Activated CD8-positive, alpha-beta T cell treated with anti-CD3 and anti-CD28 coated beads, Interleukin-2, amount 10 ng/mL, durations not matched to agents 7 days and 5 days (primary cell): ENCODE measurements around the gene DDX25. TPM values are rescaled to one million over a fixed set of nuclear protein-coding genes. Genes with fewer than 3 reads are reported as not detected.
A peak's percentile ranks its signal among the peaks of the same experiment; 100 is the strongest.

ENCODE experiments used
- ATAC-seq: fragments of 150-1000 bp; cut with Tn5 transposase; one replicate; pipeline ENCODE4 v1.10.0; 2021; ENCODE audit warnings: moderate library complexity
- CTCF ChIA-PET: fragments of 350-600 bp; sonication (Branson Sonifier 250); formaldehyde crosslinking; loops from one replicate; lab custom pipeline; 2021; ENCODE audit warnings: antibody characterized with exemption; lab: Charles Lee
- POLR2A ChIA-PET: fragments of 350-600 bp; sonication (Branson Sonifier 250); formaldehyde crosslinking; loops from one replicate; lab custom pipeline; 2021; ENCODE audit warnings: antibody characterized with exemption; lab: Charles Lee
- DNase-seq: peaks from one replicate; pipeline ENCODE4 v3.0.0-alpha.2; 2020
- H3K27ac Mint-ChIP-seq: one replicate; pipeline ENCODE4 v1.8.0; 2021; ENCODE audit warnings: mild to moderate bottlenecking, mixed read lengths
- H3K27me3 Mint-ChIP-seq: one replicate; pipeline ENCODE4 v1.8.0; 2021; ENCODE audit warnings: low read depth, mixed read lengths
- H3K36me3 Mint-ChIP-seq: one replicate; pipeline ENCODE4 v1.8.0; 2021; ENCODE audit warnings: low read depth, mixed read lengths
- H3K4me1 Mint-ChIP-seq: one replicate; pipeline ENCODE4 v1.8.0; 2021; ENCODE audit warnings: low read depth, mixed read lengths
- H3K4me3 Mint-ChIP-seq: one replicate; pipeline ENCODE4 v1.8.0; 2021; ENCODE audit warnings: mild to moderate bottlenecking, mixed read lengths
- H3K9me3 Mint-ChIP-seq: one replicate; pipeline ENCODE4 v1.8.0; 2022; ENCODE audit warnings: mixed read lengths; ENCODE audit not compliant: insufficient read depth
- total RNA-seq, 2 experiments: library from RNA; stranded (reverse); gene quantifications; one replicate each; pipeline ENCODE4 v1.2.3, GENCODE V29; 2021

The DDX25 gene
- total RNA-seq, 2 experiments from 2014 or later = not detected

DNA sequence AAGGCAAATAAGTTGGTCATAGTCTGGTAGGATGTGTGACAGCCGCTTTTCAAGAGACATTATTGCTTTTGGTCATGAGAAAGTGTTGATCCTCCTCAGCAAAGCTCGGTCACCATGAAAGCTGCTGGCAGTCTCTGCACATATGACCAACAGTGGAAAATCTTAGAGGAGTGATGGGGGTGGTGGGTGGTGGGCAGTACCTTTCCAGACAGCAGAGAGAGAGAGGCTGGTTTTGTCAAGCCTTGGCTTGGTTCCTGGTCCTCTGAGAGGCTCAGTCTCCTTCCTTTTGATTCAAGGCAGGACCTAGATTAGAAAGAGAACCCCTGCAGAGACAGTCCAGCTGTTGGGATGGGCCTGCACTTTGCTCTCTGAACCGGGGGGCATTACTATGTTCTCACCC, 21.5 kb downstream of the DDX25 start:
- POLR2A ChIA-PET = no interaction called here
- CTCF ChIA-PET = interaction anchor here (1.2 to 3.7 kb wide), 2 partner anchors 17 to 267 kb away, joined by 5 to 40 read pairs; no protein-coding TSS in a partner anchor
- Mint-ChIP-seq H3K4me1 (no peaks in the 10 kb centered on the region), H3K9me3 (no peaks in the 10 kb centered on the region), H3K27me3 (peaks cover 17% of the 10 kb centered on the region), H3K4me3 (no peak overlapping the region), H3K27ac (no peak overlapping the region), H3K36me3 (no peaks in the 10 kb centered on the region)
- ATAC-seq = no peak
- no peak for DNase-seq

- DNase-seq (no peak), ATAC-seq (no peak)
- no peaks in the 10 kb centered on the region for H3K9me3 Mint-ChIP-seq
- CTCF ChIA-PET = no interaction called here
- H3K4me1 Mint-ChIP-seq = no peaks in the 10 kb centered on the region
- H3K27ac Mint-ChIP-seq = no peak overlapping the region
- no peaks in the 10 kb centered on the region for H3K36me3 Mint-ChIP-seq
- H3K27me3 Mint-ChIP-seq = peaks cover 20% of the 10 kb centered on the region
- H3K4me3 Mint-ChIP-seq = no peak overlapping the region
- POLR2A ChIA-PET = no interaction called here
Observed at GRCh38 chr11:125926682-125927081, 22.4 kb downstream of the DDX25 start.

GRCh38 chr11:125929445-125930075, 25.3 kb downstream of the DDX25 start:
- ChIA-PET CTCF (interaction anchor here (1.2 to 1.4 kb wide), 2 partner anchors 263 to 264 kb away, joined by 3 to 5 read pairs; no protein-coding TSS in a partner anchor), POLR2A (no interaction called here)
- H3K9me3 Mint-ChIP-seq = no peaks in the 10 kb centered on the region
- peaks cover 16% of the 10 kb centered on the region for H3K4me1 Mint-ChIP-seq
- no peak overlapping the region for H3K27ac Mint-ChIP-seq
- ATAC-seq = no peak
- no peak overlapping the region for H3K4me3 Mint-ChIP-seq
- peaks cover 20% of the 10 kb centered on the region for H3K27me3 Mint-ChIP-seq
- no peaks in the 10 kb centered on the region for H3K36me3 Mint-ChIP-seq
- DNase-seq = no peak

GRCh38 chr11:125930076-125930450, 25.8 kb downstream of the DDX25 start:
- no peaks in the 10 kb centered on the region for H3K36me3 Mint-ChIP-seq
- H3K4me1 Mint-ChIP-seq = peaks cover 16% of the 10 kb centered on the region
- POLR2A ChIA-PET = no interaction called here
- no peak overlapping the region for H3K27ac Mint-ChIP-seq
- peaks cover 20% of the 10 kb centered on the region for H3K27me3 Mint-ChIP-seq
- ATAC-seq (no peak), DNase-seq (no peak)
- no peak overlapping the region for H3K4me3 Mint-ChIP-seq
- H3K9me3 Mint-ChIP-seq = no peaks in the 10 kb centered on the region
- CTCF ChIA-PET = interaction anchor here (1.2 to 1.4 kb wide), 2 partner anchors 263 to 264 kb away, joined by 3 to 5 read pairs; no protein-coding TSS in a partner anchor

GRCh38 chr11:125931116-125931515, 26.8 kb downstream of the DDX25 start:
- peaks cover 16% of the 10 kb centered on the region for H3K4me1 Mint-ChIP-seq
- DNase-seq = no peak
- no peaks in the 10 kb centered on the region for H3K36me3 Mint-ChIP-seq
- POLR2A ChIA-PET = no interaction called here
- no peak overlapping the region for H3K27ac Mint-ChIP-seq
- no peak for ATAC-seq
- H3K27me3 Mint-ChIP-seq = peaks cover 22% of the 10 kb centered on the region
- no peak overlapping the region for H3K4me3 Mint-ChIP-seq
- CTCF ChIA-PET = interaction anchor here (1.2 to 1.4 kb wide), 2 partner anchors 262 to 263 kb away, joined by 3 to 5 read pairs; no protein-coding TSS in a partner anchor
- H3K9me3 Mint-ChIP-seq = no peaks in the 10 kb centered on the region

DNA sequence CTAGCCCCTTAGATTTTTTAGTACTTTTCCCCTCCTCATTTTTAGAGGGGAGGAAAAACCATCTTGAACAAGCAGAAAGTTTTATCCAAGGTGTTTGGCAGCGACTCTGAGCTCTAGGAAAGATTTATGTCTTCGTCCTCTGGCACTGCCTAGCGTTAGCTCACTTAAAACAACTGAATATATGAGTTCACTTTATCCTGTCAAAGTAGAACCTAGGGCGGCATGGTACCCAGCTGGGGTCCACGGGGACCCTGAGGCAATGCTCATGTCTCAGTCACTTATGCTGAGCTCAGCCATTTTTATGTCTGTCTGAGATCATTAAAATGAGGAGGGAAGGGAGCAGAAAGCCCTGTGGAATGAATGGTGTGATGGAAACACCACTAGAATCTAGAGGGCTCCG, 27.4 kb downstream of the DDX25 start:
- H3K9me3 Mint-ChIP-seq = no peaks in the 10 kb centered on the region
- H3K4me3 Mint-ChIP-seq = no peak overlapping the region
- DNase-seq = no peak
- peaks cover 16% of the 10 kb centered on the region for H3K4me1 Mint-ChIP-seq
- H3K27me3 Mint-ChIP-seq = peaks cover 20% of the 10 kb centered on the region
- no peaks in the 10 kb centered on the region for H3K36me3 Mint-ChIP-seq
- ChIA-PET CTCF (interaction anchor here (1.4 kb wide), 1 partner anchor 262 kb away, joined by 5 read pairs; no protein-coding TSS in a partner anchor), POLR2A (no interaction called here)
- no peak for ATAC-seq
- H3K27ac Mint-ChIP-seq = no peak overlapping the region

DNA sequence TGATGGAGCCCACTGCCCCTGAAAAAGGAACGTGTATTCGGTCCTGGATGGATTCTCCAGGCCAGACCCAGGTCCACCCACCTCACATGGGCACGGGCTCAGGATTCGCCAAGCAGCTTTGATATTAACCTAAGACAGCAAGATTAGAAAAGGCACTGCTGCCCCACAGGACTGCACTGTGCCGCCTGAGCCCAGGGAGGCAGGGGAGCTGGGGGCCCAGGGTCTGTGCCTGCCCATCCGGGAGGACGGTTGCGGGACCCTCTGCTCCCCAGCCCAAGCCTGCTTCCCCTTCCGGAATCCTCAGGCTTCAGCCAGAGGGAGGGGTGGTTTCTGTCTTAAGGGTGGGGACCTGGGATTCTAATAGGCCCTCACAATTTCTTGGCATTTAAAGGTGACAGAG, 28.0 kb downstream of the DDX25 start:
- ChIA-PET POLR2A (no interaction called here), CTCF (interaction anchor here (1.4 kb wide), 1 partner anchor 262 kb away, joined by 5 read pairs; no protein-coding TSS in a partner anchor)
- Mint-ChIP-seq H3K27ac (no peak overlapping the region), H3K4me1 (peaks cover 16% of the 10 kb centered on the region), H3K9me3 (no peaks in the 10 kb centered on the region), H3K4me3 (no peak overlapping the region), H3K36me3 (no peaks in the 10 kb centered on the region), H3K27me3 (peaks cover 20% of the 10 kb centered on the region)
- ATAC-seq (no peak), DNase-seq (no peak)

GRCh38 chr11:125933030-125933813, 28.9 kb downstream of the DDX25 start:
- DNase-seq (peak; percentile 61), ATAC-seq (peak; percentile 69)
- peaks cover 4% of the 10 kb centered on the region for H3K9me3 Mint-ChIP-seq
- no peaks in the 10 kb centered on the region for H3K36me3 Mint-ChIP-seq
- no peak overlapping the region for H3K27ac Mint-ChIP-seq
- POLR2A ChIA-PET = no interaction called here
- no peak overlapping the region for H3K4me3 Mint-ChIP-seq
- CTCF ChIA-PET = interaction anchor here (1.4 kb wide), 1 partner anchor 261 kb away, joined by 5 read pairs; no protein-coding TSS in a partner anchor
- H3K27me3 Mint-ChIP-seq = peaks cover 20% of the 10 kb centered on the region
- H3K4me1 Mint-ChIP-seq = peaks cover 20% of the 10 kb centered on the region

- no peak for DNase-seq
- Mint-ChIP-seq H3K4me3 (no peak overlapping the region), H3K27ac (no peak overlapping the region), H3K9me3 (peaks cover 4% of the 10 kb centered on the region), H3K36me3 (peaks cover 3% of the 10 kb centered on the region), H3K4me1 (peaks cover 29% of the 10 kb centered on the region), H3K27me3 (peaks cover 13% of the 10 kb centered on the region)
- ATAC-seq = no peak
- ChIA-PET CTCF (interaction anchor here (1.0 kb wide), 1 partner anchor 10 kb away, joined by 3 read pairs; no protein-coding TSS in a partner anchor), POLR2A (no interaction called here)
Observed at GRCh38 chr11:125934473-125934872, 30.2 kb downstream of the DDX25 start.

DNA sequence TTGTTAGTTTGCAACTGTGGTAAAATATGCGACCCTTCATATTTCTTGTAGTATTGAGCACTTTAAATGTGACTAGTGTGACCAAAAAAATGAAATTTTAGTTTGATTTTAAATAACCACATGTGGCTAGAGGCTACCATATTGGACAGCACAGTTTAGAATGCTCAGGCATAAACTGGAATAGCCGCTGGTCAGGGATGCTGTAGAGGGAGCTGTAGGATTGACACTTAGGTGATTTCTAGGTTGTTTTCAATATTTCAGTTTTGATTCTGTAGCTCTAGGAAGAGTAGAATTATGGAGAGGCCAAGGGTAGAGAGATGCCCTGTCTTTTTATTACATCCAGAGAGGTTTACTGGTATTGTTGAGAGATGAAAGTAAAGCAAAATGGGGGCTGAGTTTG, 30.7 kb downstream of the DDX25 start:
- peaks cover 29% of the 10 kb centered on the region for H3K4me1 Mint-ChIP-seq
- H3K36me3 Mint-ChIP-seq = peaks cover 3% of the 10 kb centered on the region
- no peak overlapping the region for H3K27ac Mint-ChIP-seq
- ATAC-seq (no peak), DNase-seq (no peak)
- H3K27me3 Mint-ChIP-seq = peaks cover 9% of the 10 kb centered on the region
- H3K9me3 Mint-ChIP-seq = peaks cover 4% of the 10 kb centered on the region
- ChIA-PET POLR2A (no interaction called here), CTCF (interaction anchor here (1.0 kb wide), 1 partner anchor 10 kb away, joined by 3 read pairs; no protein-coding TSS in a partner anchor)
- no peak overlapping the region for H3K4me3 Mint-ChIP-seq

DNA sequence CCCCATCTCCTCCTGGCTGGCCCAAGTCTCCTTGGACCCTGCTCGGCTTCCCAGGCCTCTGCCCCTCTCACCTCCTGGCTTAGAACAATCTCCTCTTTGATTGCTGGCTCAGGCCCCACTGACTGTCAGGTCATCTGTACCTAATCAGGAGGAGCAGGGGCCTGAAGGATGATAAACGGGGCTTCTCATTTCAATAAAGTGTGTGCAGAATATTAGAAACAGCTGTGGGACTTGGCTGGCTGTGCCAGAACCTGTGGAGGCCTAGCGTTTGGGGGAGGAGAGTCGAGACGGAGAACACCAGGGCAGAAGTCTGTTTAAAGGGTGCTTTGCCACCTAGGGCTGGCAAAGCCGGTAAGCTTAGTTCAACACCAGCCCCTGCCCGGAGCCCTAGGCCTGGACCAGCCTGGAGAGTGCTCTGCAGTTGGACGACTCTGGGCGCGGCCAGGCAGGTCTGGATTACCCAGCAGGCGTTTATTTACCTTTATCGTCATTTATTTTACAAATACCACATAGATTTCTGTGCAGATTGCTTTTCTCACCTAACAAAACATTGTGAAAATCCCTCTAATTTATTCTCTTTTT, 31.4 kb downstream of the DDX25 start:
- DNase-seq (no peak), ATAC-seq (no peak)
- Mint-ChIP-seq H3K4me3 (no peak overlapping the region), H3K4me1 (peaks cover 29% of the 10 kb centered on the region), H3K27me3 (peaks cover 8% of the 10 kb centered on the region), H3K27ac (no peak overlapping the region), H3K36me3 (peaks cover 3% of the 10 kb centered on the region), H3K9me3 (peaks cover 4% of the 10 kb centered on the region)
- ChIA-PET CTCF (no interaction called here), POLR2A (no interaction called here)
